GM10248 (cell line): ENCODE measurements around the gene BRWD1.

ENCODE experiments used
- CTCF ChIA-PET: fragments of 300-600 bp; sonication (Branson Sonifier 250); formaldehyde crosslinking; extraction: SDS; loops from one replicate; lab custom pipeline; 2021; ENCODE audit warnings: antibody characterized with exemption; lab: Yijun Ruan, JAX
- POLR2A ChIA-PET: fragments of 350-650 bp; sonication (Branson Sonifier 250); formaldehyde crosslinking; extraction: SDS; loops from one replicate; lab custom pipeline; 2020; ENCODE audit warnings: antibody characterized with exemption; lab: Yijun Ruan, JAX
- DNase-seq: peaks from one replicate; pipeline ENCODE4 v3.0.0; 2012; ENCODE audit errors: extremely low spot score
- CTCF ChIP-seq: IDR thresholded peaks from 2 replicates; pipeline ENCODE4 v1.5.1; 2012; ENCODE audit warnings: mild to moderate bottlenecking, low read depth; ENCODE audit errors: extremely low read depth, missing control alignments, control extremely low read depth

Gene BRWD1

GRCh38 chr21:39312112-39313041, 1.1 kb downstream of the BRWD1 start:
- DNase-seq, result peak; percentile 98
- CTCF ChIA-PET, result interaction anchor here (1.2 to 1.7 kb wide), 2 partner anchors 12 to 27 kb away, joined by 4 read pairs; no protein-coding TSS in a partner anchor
- no peak for TF ChIP-seq CTCF
- POLR2A ChIA-PET, result interaction anchor here (0.7 kb wide), 1 partner anchor 40 kb away, joined by 5 read pairs; no protein-coding TSS in a partner anchor

- CTCF ChIA-PET, result no interaction called here
- DNase-seq, result no peak
- TF ChIP-seq CTCF, result no peak
- POLR2A ChIA-PET, result no interaction called here
Measured at GRCh38 chr21:39311164-39311563, 2.3 kb downstream of the BRWD1 start.

- ChIA-PET POLR2A (no interaction called here), CTCF (interaction anchor here (1.9 kb wide), 1 partner anchor 10 kb away, joined by 6 read pairs; no protein-coding TSS in a partner anchor)
- DNase-seq, result no peak
- TF ChIP-seq CTCF, result no peak
Measured at GRCh38 chr21:39307466-39307865, 6.0 kb downstream of the BRWD1 start.

GRCh38 chr21:39300587-39300986, 12.8 kb downstream of the BRWD1 start:
- TF ChIP-seq CTCF, result no peak
- ChIA-PET CTCF (interaction anchor here (1.2 to 1.3 kb wide), 2 partner anchors 12 to 30 kb away, joined by 3 to 4 read pairs; partner anchors contain the start of gene BRWD1), POLR2A (no interaction called here)
- DNase-seq, result no peak

GRCh38 chr21:39296891-39297290, 16.5 kb downstream of the BRWD1 start:
- CTCF ChIA-PET, result interaction anchor here (1.1 to 1.6 kb wide), 2 partner anchors 11 to 19 kb away, joined by 3 to 6 read pairs; no protein-coding TSS in a partner anchor
- no peak for DNase-seq
- POLR2A ChIA-PET, result no interaction called here
- TF ChIP-seq CTCF, result no peak

GRCh38 chr21:39288987-39289386, 24.4 kb downstream of the BRWD1 start:
- ChIA-PET CTCF (interaction anchor here (1.6 kb wide), 1 partner anchor 10 kb away, joined by 5 read pairs; no protein-coding TSS in a partner anchor), POLR2A (no interaction called here)
- DNase-seq, result no peak
- TF ChIP-seq CTCF, result no peak
